Fibroblast of the conjunctiva (primary cell): Measurements from ENCODE around the gene MGAT4C.

Experiments used
- DNase-seq: peaks from one replicate; pipeline ENCODE4 v3.0.0-alpha.2; 2010; ENCODE audit warnings: low read depth

MGAT4C gene

GRCh38 chr12:85971800-85972199, 284.4 kb downstream of the MGAT4C start:
- DNase-seq, result no peak

- no peak for DNase-seq
Observed at GRCh38 chr12:85968606-85969005, 287.6 kb downstream of the MGAT4C start.

- no peak for DNase-seq
Observed at GRCh38 chr12:85963326-85963725, 292.9 kb downstream of the MGAT4C start.

GRCh38 chr12:85956081-85956480, 300.1 kb downstream of the MGAT4C start:
- DNase-seq, result no peak

GRCh38 chr12:85955127-85955526, 301.1 kb downstream of the MGAT4C start:
- no peak for DNase-seq

- DNase-seq, result peak; percentile 4
Observed at GRCh38 chr12:85951823-85952222, 304.4 kb downstream of the MGAT4C start.

- no peak for DNase-seq
Observed at GRCh38 chr12:85949253-85949652, 306.9 kb downstream of the MGAT4C start.

- no peak for DNase-seq
Observed at GRCh38 chr12:85948340-85948739, 307.9 kb downstream of the MGAT4C start.

GRCh38 chr12:85947286-85947685, 308.9 kb downstream of the MGAT4C start:
- DNase-seq, result no peak

GRCh38 chr12:85946375-85946774, 309.8 kb downstream of the MGAT4C start:
- no peak for DNase-seq

- DNase-seq, result no peak
Observed at GRCh38 chr12:85927166-85927565, 329.0 kb downstream of the MGAT4C start.

GRCh38 chr12:85923767-85924331, 332.3 kb downstream of the MGAT4C start:
- peak; percentile 12 for DNase-seq

- DNase-seq, result peak; percentile 2
Observed at GRCh38 chr12:85920324-85920947, 335.8 kb downstream of the MGAT4C start.
